Activated B cell treated with CpG ODN at 0.5 μM for 24 hours (primary cell): ENCODE measurements around the gene BHLHE23. TPM values are rescaled to one million over a fixed set of nuclear protein-coding genes. Genes with fewer than 3 reads are reported as not detected.
A peak's percentile ranks its signal among the peaks of the same experiment; 100 is the strongest.
"Not testable (repeated sequence)": the region's sequence is repeated elsewhere in the genome, so short reads cannot be mapped to it uniquely, and the experiment has no call there.

Source experiments
- ATAC-seq: fragments of 200-7000 bp; cut with Tn5 transposase; one replicate; pipeline ENCODE4 v1.10.0; 2021; ENCODE audit warnings: low read depth, mild to moderate bottlenecking, moderate library complexity
- CTCF ChIA-PET: fragments of 350-600 bp; sonication (Branson Sonifier 250); formaldehyde crosslinking; loops from one replicate; lab custom pipeline; 2021; ENCODE audit warnings: antibody characterized with exemption; lab: Charles Lee
- POLR2A ChIA-PET: fragments of 350-600 bp; sonication (Branson Sonifier 250); formaldehyde crosslinking; loops from one replicate; lab custom pipeline; 2021; ENCODE audit warnings: antibody characterized with exemption; lab: Charles Lee
- DNase-seq: peaks from one replicate; pipeline ENCODE4 v3.0.0; 2022
- H3K27ac Mint-ChIP-seq: one replicate; pipeline ENCODE4 v1.8.0; 2020; ENCODE audit warnings: mixed read lengths
- H3K27me3 Mint-ChIP-seq: one replicate; pipeline ENCODE4 v1.8.0; 2021; ENCODE audit warnings: mixed read lengths
- H3K36me3 Mint-ChIP-seq: one replicate; pipeline ENCODE4 v1.8.0; 2021; ENCODE audit warnings: low read depth, mixed read lengths
- H3K4me1 Mint-ChIP-seq: one replicate; pipeline ENCODE4 v1.8.0; 2021; ENCODE audit warnings: mixed read lengths
- H3K4me3 Mint-ChIP-seq: one replicate; pipeline ENCODE4 v1.8.0; 2020; ENCODE audit warnings: mild to moderate bottlenecking, mixed read lengths
- H3K9me3 Mint-ChIP-seq: one replicate; pipeline ENCODE4 v1.8.0; 2020; ENCODE audit warnings: mixed read lengths
- intact Hi-C: fragments of 100-400 bp; cut with micrococcal nuclease; formaldehyde crosslinking; loops from one replicate; pipeline ENCODE4 v1.15.1; 2024
- total RNA-seq: library from RNA; stranded (reverse); gene quantifications from 2 replicates; pipeline ENCODE4 v1.2.3, GENCODE V29; 2022
- TF ChIP-seq, protein P1 (sequence below): fragments of 200-600 bp; IDR thresholded peaks from one replicate; pipeline ENCODE4 v1.8.0; 2022; ENCODE audit warnings: antibody characterized with exemption, mild to moderate bottlenecking

BHLHE23 gene
- total RNA-seq, 1 donor from 2014 or later = not detected

DNA sequence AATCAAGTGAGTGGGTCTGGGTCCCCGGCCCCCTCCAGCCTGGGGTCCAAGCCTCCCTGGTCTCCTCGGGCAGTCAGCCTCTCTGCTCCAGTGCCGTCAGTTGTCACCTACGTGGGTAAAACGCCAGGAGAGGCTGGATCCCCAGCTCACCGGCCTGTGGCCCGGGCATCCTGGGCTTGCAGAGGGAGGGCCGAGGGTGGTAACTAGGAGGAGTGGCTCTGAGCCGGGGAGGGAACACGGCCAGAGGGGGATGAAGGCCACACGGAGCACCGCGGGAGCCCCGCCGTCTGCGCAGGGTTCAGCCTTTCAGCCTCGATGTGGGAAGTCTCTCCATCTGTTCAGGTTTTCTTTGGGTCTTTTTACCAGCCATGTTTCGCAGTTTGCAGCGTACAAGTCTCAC is 29.5 kb upstream of the BHLHE23 start:
- Mint-ChIP-seq H3K9me3 (no peaks in the 10 kb centered on the region), H3K4me3 (no peak overlapping the region), H3K4me1 (peaks cover 18% of the 10 kb centered on the region), H3K27ac (no peak overlapping the region), H3K27me3 (peaks cover 28% of the 10 kb centered on the region), H3K36me3 (no peaks in the 10 kb centered on the region)
- DNase-seq (no peak), ATAC-seq (no peak)
- ChIA-PET POLR2A (no interaction called here), CTCF (no interaction called here)
- intact Hi-C loops = no loop called here
- TF ChIP-seq, protein P1, sequence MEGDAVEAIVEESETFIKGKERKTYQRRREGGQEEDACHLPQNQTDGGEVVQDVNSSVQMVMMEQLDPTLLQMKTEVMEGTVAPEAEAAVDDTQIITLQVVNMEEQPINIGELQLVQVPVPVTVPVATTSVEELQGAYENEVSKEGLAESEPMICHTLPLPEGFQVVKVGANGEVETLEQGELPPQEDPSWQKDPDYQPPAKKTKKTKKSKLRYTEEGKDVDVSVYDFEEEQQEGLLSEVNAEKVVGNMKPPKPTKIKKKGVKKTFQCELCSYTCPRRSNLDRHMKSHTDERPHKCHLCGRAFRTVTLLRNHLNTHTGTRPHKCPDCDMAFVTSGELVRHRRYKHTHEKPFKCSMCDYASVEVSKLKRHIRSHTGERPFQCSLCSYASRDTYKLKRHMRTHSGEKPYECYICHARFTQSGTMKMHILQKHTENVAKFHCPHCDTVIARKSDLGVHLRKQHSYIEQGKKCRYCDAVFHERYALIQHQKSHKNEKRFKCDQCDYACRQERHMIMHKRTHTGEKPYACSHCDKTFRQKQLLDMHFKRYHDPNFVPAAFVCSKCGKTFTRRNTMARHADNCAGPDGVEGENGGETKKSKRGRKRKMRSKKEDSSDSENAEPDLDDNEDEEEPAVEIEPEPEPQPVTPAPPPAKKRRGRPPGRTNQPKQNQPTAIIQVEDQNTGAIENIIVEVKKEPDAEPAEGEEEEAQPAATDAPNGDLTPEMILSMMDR = no peak

DNA sequence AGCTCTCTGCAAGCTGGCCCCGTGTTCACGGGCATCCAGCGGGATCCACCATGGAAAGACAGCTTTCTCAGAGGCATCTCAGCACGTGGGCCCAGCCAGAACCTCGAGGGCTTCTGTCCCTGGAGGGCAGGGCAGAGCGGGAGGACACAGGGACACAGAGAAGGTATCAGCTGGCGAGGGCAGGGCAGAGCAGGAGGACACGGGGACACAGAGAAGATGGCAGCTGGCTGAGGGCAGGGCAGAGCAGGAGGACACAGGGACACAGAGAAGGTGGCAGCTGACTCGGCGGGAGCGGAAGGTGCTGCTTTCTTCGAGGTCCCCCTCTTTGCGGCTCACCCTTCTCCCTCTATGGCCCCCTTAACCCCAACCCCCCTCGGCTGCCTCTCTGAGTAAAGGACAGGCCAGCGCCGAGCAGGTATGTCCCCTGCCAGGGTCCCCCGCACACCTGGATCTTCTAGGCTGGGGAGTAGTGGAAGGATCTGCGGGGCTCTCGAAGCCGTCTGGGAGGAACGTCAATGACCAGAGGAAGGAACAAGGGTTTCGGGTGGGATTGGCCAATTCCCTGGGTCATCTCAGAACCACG is 28.9 kb upstream of the BHLHE23 start:
- peaks cover 18% of the 10 kb centered on the region for H3K4me1 Mint-ChIP-seq
- ATAC-seq = no peak
- no peak for DNase-seq
- peaks cover 24% of the 10 kb centered on the region for H3K27me3 Mint-ChIP-seq
- no peak overlapping the region for H3K4me3 Mint-ChIP-seq
- TF ChIP-seq, protein P1 = no peak
- no peaks in the 10 kb centered on the region for H3K36me3 Mint-ChIP-seq
- H3K9me3 Mint-ChIP-seq = no peaks in the 10 kb centered on the region
- intact Hi-C loops = no loop called here
- H3K27ac Mint-ChIP-seq = no peak overlapping the region
- POLR2A ChIA-PET = no interaction called here
- CTCF ChIA-PET = no interaction called here

DNA sequence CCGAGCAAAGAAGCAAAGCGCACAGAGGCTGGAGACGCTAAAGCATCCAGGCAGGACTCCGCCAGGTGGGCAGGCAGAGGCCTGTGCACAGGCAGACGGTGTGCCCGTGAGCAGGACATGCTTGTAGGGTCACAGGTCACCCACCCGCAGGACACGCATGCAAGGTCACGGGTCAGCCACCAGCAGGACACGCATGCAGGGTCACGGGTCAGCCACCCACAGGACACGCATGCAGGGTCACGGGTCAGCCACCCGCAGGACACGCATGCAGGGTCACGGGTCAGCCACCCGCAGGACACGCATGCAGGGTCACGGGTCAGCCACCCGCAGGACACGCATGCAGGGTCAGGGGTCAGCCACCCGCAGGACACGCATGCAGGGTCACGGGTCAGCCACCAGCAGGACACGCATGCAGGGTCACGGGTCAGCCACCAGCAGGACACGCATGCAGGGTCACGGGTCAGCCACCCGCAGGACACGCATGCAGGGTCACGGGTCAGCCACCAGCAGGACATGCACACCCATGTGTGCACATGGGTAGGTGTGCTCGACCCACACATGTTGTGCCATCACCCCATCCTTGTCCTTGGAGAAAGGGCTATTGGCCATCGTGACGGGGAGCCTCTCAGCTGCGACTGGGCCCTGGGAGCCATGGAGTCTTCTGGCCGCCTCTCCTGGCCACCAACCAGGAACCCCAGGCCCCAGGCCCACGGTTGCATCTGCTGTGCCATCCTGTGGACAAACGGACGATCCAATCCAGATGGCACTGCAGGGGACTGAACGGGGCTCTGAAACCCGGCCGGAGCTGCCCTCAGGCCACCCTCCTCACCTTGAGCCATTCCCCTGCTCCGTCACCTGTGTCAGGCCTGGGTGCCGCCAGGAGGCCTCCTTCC is 28.2 kb upstream of the BHLHE23 start:
- H3K36me3 Mint-ChIP-seq, POLR2A ChIA-PET, intact Hi-C loops, H3K4me3 Mint-ChIP-seq, H3K27ac Mint-ChIP-seq, CTCF ChIA-PET, H3K9me3 Mint-ChIP-seq, DNase-seq, ATAC-seq: not testable (repeated sequence)
- Mint-ChIP-seq H3K27me3 (peaks cover 18% of the 10 kb centered on the region), H3K4me1 (peaks cover 18% of the 10 kb centered on the region)

DNA sequence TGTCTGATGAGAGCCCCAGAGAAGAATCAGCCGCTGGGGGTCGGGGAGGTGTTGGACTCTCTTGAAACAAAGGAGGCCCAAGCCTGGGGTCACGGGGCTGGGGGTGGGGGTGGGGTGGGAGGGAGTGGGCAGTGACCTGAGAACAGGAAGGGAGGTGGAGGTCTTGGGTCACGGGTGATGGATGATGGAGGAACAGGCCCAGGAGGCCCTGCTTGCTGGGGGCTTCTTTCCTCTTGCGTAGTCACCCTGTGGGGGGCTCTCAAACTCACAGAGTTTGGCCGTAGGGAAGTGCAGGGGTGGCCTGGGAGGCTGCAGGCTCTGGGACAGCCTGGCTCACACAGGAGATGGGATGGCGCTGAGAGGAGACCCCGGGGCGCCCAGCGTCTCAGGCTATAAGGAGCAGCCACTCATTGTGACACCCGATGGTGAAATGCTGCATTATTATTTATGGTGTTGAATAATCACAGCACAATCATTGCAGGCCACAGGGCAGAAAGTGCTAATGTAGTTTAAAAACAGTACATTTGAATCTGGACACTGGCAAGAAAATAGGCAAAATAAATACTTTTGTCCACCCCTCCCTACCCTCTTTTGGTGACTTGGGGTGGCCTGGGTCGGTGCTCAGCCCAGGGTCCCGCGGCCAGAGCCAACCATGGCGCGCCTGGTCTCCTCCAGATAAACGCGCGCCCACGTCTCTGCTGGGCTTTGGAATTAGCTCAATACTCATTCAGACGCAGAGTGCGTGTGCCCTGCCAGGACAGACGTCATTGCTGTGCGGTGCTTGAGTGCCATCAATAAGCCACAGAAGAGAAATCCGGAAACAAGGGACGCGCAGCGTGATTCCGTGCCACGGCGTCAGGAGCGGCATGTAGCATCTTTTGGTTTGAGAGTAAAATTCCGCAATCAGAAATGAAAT is 27.3 kb upstream of the BHLHE23 start:
- ChIA-PET POLR2A (no interaction called here), CTCF (no interaction called here)
- intact Hi-C loops = no loop called here
- Mint-ChIP-seq H3K4me1 (peaks cover 18% of the 10 kb centered on the region), H3K27ac (no peak overlapping the region), H3K27me3 (peaks cover 17% of the 10 kb centered on the region), H3K9me3 (no peaks in the 10 kb centered on the region), H3K36me3 (no peaks in the 10 kb centered on the region), H3K4me3 (no peak overlapping the region)
- ATAC-seq (no peak), DNase-seq (no peak)
- TF ChIP-seq, protein P1 = no peak

DNA sequence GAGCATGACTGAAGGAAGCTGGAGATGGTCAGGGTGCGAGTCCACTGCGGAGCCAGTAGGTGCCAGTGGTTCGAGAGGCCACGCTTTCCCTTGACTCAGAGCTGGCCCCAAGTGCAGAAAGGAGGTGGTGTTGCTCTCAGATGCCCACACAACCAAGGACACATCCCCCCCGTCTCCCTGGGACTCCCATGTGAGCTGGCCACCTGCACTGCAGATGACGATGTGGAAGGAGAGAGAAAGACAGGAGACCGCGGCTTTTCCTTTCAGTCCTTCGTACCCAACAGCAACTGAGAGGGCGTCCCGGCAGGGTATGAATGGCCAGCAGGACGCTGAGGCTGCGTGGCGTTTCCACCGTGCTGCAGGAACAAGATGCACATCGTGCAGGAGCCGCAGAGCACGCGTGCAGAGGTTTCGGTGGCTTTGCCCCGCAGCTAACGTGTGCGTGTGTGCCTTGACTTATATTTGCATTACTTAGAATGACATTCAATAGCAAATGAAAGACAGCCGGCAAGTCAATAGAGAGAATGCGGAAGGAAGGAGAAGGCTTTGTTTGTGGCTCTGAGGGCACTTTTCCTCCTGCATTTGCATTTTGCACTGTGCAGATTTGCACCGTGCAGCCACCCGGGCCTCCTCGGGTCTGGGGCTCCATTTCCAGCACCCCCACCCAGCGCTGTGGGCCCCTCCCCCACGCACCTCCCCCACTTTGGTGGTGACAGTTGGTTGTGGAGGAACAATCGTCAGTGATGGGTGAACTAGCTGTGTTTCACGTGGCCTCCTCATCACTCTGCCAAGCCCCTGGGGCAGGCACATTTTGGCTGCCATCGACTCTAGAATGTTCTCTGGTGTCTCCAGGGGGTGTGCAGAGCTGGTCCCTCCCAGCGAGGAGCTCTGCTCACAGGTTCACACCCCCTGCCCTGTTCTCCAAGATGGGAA is 26.4 kb upstream of the BHLHE23 start:
- ATAC-seq = peak; percentile 62
- Mint-ChIP-seq H3K4me1 (peaks cover 18% of the 10 kb centered on the region), H3K36me3 (no peaks in the 10 kb centered on the region), H3K4me3 (peak overlapping the region; percentile 68), H3K27me3 (peaks cover 20% of the 10 kb centered on the region), H3K9me3 (no peaks in the 10 kb centered on the region), H3K27ac (no peak overlapping the region)
- DNase-seq = no peak
- CTCF ChIA-PET = no interaction called here
- POLR2A ChIA-PET = no interaction called here
- TF ChIP-seq, protein P1 = no peak
- intact Hi-C loops = no loop called here
